HG02759 (cell line): ENCODE results near the gene ANKRA2.

Experiments
- ATAC-seq: cut with Tn5 transposase; IDR thresholded peaks from one replicate; pipeline ENCODE4 v1.9.1; 2021; ENCODE audit warnings: mild to moderate bottlenecking, moderate library complexity; ENCODE audit not compliant: unreplicated experiment

Gene ANKRA2

GRCh38 chr5:73507062-73507461 lies 58.4 kb downstream of the ANKRA2 start:
- no peak for ATAC-seq

GRCh38 chr5:73506459-73506955 lies 58.9 kb downstream of the ANKRA2 start:
- no peak for ATAC-seq
